ENCODE data around the gene GNG7. TPM values are rescaled to one million over a fixed set of nuclear protein-coding genes. Genes with fewer than 3 reads are reported as not detected.
"Not testable (repeated sequence)": the region's sequence is repeated elsewhere in the genome, so short reads cannot be mapped to it uniquely, and the experiment has no call there.

GNG7 gene
- total RNA-seq, 1 experiment from 2014 or later: 3.2 TPM

DNA sequence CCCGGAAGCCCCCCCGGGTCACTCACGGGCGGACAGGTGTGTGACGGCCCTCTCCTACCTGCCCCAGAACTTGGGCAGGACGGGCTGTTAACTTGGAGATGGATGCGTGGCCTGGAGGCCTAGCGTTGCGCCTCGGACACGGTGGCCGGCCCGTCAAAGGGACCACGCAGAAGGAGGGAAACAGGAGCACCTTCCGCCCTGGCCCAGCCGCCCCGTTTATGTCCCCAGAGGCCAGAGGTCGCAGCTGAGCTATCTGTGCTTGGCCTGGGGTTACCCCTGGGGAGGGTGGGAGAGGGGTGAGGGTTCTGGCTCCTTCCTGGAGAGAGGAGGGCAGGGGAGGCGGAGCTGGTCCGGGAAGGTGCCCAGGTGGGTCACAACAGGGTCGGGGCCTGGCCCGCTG lies 190.9 kb downstream of the GNG7 start:
- in situ Hi-C loops (cut with HindIII; ENCODE audit: low pct_unique_long_range_greater_than_20kb, low sequenced_read_pairs): no loop called here
- DNase-seq (ENCODE audit: low read depth, low spot score): no peak

DNA sequence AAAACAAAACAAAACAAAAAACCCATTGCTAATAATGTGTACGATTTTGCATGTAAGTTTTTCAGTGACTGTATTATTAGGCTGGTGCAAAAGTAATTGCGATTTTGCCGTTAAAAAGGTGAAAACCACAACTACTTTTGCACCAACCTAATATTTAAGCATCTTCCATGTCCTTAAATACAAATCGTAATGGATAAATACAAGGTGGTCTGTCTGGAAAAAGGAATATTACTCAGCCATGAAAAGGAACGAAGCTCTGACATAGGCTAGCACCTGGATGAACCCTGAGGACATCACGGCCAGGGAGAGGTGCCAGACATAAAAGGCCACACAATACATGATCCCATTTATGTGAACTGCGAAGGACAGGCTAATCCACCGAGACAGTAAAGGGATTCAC lies 193.4 kb downstream of the GNG7 start:
- DNase-seq (ENCODE audit: low read depth, low spot score): no peak
- in situ Hi-C loops (cut with HindIII; ENCODE audit: low pct_unique_long_range_greater_than_20kb, low sequenced_read_pairs): no loop called here

DNA sequence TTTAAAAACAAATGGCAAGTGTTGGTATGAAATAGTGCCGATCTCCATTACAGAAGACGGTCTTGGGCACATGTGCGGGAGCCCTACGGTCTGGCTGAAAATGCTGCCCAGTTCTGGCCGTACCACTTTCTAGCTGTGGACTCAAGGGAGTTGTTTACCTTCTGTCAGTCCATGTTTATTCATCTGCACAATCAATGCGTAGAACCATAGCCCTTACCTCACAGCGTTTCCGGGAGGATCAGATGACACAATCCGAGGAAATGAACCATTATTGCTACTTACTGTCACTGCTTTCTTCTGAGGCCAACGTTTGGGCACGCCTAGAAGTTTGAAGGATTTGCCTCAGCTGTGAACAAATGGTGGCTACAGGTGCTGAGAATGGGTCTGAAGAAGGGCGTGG lies 195.4 kb downstream of the GNG7 start:
- in situ Hi-C loops (cut with HindIII; ENCODE audit: low pct_unique_long_range_greater_than_20kb, low sequenced_read_pairs): no loop called here
- DNase-seq (ENCODE audit: low read depth, low spot score): peak; percentile 46

DNA sequence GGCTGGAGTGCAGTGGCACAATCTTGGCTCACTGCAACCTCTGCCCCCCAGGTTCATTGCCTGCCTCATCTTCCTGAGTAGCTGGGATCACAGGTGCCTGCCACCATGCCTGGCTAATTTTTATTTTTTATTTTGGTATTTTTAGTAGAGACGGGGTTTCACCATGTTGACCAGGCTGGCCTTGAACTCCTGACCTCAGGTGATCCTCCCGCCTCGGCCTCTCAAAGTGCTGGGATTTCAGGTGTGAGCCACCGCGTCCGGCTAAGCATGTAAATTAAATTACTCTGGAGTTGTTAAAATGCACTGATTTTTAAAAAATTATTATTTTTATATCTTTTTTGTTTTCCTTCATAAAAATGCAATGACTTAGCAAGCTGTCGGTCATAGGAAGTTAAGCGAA lies 195.8 kb downstream of the GNG7 start:
- in situ Hi-C loops (cut with HindIII; ENCODE audit: low pct_unique_long_range_greater_than_20kb, low sequenced_read_pairs); DNase-seq (ENCODE audit: low read depth, low spot score): not testable (repeated sequence)

DNA sequence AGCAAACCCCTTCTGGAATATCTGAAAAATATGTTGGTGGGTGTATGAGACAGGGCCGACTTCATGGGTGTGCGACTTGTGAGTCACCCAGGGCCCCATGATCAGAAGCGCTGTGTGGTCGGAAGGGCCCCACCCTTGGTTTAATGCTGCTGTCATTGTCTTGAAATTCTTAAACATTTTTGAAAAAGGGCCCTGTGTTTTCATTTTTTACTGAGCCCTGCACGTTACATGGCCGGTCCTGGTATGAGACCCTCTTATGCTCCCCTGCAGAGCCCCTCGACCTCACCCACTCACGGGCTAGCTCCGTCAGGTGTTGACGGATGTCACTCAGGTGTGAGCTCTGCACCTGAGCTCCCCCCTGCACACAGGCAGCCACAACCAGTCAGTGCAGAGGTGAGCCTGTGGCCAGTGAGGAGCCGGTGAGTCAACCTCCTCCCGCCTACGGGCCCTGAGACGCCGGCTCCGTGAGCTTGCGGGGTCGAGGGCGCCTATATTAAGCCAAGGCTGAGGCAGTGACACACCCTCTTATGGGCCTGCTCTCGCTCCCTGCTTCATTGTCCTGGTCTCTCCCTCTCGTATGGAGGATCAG lies 198.9 kb downstream of the GNG7 start:
- DNase-seq (ENCODE audit: low read depth, low spot score): no peak
- in situ Hi-C loops (cut with HindIII; ENCODE audit: low pct_unique_long_range_greater_than_20kb, low sequenced_read_pairs): no loop called here

DNA sequence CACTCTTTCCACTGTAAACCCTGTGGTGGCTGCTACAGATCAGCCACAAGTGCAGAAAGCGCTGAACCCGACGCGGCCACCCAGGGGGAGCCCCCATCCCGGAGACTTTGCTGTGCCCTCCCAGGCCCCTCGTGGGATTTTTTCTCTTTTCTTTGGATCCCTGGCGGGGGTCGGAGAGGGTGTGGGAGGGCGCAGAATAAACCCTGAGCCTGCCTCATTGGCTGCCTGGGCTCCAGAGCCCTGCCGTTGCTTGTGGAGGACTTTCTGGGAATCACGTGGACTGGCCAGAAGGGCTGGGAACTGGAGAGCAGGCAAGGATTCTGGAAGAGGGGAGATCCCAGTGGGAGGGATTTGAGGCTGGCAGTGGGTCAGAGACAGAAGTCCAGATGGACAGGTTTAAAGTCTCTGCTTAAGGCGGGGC lies 201.6 kb downstream of the GNG7 start:
- in situ Hi-C loops (cut with HindIII; ENCODE audit: low pct_unique_long_range_greater_than_20kb, low sequenced_read_pairs): no loop called here
- DNase-seq (ENCODE audit: low read depth, low spot score): no peak

DNA sequence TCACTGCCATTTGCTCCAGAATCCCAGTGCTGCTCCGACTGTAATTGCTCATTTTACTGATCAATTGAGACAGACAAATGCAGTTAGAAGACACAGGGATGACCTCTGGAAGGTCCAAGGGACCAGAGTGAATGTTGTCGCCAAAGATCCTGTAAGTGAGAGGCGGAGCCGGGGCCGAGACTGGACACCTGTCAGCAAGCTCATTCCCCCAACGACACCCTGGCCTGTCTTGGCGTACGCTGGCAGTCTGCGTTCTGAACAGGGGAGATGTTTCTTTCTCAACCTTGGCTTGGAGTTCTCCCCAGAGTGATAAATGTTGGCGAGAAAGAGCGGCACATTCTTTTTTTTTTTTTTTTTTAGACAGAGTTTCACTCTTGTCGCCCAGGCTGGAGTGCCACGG lies 202.3 kb downstream of the GNG7 start:
- in situ Hi-C loops (cut with HindIII; ENCODE audit: low pct_unique_long_range_greater_than_20kb, low sequenced_read_pairs): no loop called here
- DNase-seq (ENCODE audit: low read depth, low spot score): no peak

DNA sequence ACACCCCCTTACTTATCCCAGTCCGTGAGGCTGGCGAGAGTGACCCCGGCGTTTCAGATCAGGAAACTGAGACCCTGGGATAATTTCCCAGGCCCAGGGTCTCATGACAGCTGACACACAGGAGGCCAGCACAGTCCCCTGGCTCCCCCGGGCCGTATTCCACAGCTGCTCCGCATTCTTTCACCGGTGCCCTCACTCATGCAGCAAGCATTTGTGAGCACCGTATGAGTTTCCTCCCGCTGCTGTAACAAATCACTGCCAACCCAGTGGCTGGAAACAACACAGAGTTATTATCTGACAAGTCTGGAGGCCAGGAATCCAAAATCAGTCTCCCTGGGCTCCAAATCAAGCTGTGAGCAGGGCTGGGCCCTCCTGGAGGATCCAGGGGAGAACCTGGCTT lies 205.3 kb downstream of the GNG7 start:
- no peak for DNase-seq (ENCODE audit: low read depth, low spot score)
- in situ Hi-C loops (cut with HindIII; ENCODE audit: low pct_unique_long_range_greater_than_20kb, low sequenced_read_pairs): no loop called here

DNA sequence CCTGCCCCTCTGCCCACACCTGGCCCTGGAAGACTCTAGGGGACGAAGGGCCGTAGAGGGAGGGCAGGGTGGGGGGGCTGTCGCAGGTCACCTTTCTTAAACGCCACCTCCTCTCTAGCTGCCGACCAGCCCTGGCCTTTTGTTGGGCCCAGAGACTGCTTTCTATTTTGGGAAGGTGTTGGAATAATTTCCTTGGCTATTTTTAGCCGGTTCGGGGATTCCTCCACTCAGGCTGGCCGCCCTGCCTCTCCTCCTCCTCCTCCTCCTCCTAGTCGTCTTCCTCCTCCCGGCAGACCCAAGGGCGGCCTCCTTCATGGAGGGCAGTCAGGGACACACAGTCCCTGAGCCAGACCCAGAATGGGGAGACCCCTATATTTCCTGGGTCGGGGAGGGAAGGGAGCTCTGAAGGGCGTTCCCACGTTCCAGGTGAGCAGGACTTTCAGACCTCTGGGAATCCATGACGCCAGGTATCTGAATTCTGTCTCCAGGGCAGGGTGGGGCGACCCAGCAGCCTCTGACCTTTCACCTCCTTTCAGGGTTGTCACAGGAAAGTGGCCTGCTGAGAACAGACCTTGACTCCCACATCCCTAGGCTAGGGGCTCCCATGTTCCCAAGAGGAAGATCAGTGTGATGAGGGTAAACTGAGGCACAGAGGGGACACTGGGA lies 206.7 kb downstream of the GNG7 start:
- DNase-seq (ENCODE audit: low read depth, low spot score): no peak

DNA sequence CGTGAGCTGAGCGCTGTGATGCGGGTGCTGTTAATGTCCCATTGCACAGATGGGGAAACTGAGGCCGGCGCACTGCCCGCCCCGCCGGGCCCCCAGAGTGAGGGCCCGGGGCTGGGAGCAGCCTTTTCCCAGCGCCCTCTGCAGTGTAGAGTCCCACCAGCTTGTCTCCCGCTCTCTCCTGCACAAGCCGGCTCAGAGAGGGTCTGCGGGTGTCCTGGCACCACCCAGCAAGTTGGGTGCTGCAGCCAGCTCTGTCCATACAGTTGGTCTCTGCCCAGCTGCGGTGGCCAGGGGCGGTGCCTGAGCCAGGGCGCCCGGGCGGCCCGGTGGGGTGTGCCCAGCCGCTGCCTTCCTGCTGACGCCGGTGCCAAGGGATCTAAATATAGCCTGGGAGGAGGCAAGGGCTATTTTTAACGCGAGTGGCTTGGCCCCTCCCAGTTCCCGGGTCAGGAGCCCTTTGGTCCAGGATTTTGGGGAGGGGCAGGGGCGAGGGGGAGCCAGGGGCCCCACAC lies 207.3 kb downstream of the GNG7 start:
- DNase-seq (ENCODE audit: low read depth, low spot score): peak; percentile 68
- in situ Hi-C loops (cut with HindIII; ENCODE audit: low pct_unique_long_range_greater_than_20kb, low sequenced_read_pairs): no loop called here

More for the DNA sequence above, 206.7 kb downstream of the GNG7 start:
- in situ Hi-C loops (cut with HindIII; ENCODE audit: low pct_unique_long_range_greater_than_20kb, low sequenced_read_pairs): no loop called here

DNA sequence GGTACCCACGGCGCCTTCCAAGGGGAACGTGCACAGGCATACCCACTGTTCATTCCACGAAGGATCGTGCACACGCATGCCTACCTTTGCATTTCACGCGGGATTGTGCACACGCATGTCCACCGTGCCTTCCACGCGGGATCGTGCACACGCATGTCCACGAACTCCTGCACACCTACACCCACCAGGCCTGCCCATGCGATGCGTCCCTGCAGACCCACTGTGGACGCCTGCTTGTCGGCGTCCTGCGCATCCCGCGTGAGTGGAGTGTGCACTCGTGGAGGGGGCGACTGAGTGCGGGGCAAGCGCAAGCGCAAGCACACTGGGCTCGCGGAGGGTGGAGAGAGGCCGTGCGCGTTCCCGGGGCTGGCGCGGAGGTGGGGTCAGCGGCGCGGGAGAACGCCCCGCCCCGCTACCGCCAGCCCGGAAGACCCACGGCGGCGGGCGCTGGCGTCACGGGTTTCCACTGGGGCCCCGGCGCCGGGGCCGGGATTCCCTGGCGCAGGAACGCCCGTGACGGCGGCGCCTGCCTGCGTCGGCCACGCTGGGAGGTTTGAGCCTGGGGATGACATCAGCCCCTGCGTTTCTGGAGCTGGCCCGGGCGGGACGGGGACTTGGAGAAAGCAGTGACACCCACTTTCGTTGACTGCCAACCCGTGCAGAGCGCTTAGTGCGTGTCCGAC lies 207.9 kb downstream of the GNG7 start:
- DNase-seq (ENCODE audit: low read depth, low spot score): peak; percentile 60
- in situ Hi-C loops (cut with HindIII; ENCODE audit: low pct_unique_long_range_greater_than_20kb, low sequenced_read_pairs): no loop called here

DNA sequence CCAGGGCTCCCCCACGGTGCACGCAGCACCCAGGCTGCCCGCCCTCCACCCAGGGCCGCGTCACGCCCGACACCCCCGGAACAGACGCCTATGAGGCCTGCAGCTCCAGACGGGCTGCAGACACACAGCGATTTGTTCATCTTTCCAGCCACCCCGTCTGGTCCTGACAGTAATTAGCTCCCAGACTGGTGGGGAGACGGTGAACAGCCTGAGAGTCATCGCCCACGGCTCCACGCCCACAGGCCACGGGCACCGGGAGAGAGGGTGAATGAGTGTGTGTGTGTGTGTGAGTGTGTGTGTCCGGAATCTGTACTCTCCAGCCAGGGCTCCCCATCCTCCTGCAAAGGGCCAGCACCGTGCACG lies 208.4 kb downstream of the GNG7 start:
- in situ Hi-C loops (cut with HindIII; ENCODE audit: low pct_unique_long_range_greater_than_20kb, low sequenced_read_pairs): no loop called here
- no peak for DNase-seq (ENCODE audit: low read depth, low spot score)

DNA sequence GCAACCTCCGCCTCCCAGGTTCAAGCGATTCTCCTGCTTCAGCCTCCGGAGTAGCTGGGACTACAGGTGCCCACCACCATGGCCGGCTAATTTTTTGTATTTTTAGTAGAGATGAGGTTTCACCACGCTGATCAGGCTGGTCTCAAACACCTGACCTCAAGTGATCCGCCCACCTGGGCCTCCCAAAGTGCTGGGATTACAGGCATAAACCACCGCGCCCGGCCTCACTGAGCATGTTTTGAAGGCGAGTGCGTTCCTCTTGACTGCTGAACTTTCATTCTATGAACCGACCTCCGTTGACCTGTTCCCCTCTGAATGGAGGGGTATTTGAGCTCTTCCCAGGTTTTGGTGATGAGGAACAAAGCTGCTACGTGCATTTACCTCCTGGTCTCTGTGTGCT lies 209.0 kb downstream of the GNG7 start:
- in situ Hi-C loops (cut with HindIII; ENCODE audit: low pct_unique_long_range_greater_than_20kb, low sequenced_read_pairs); DNase-seq (ENCODE audit: low read depth, low spot score): not testable (repeated sequence)

DNA sequence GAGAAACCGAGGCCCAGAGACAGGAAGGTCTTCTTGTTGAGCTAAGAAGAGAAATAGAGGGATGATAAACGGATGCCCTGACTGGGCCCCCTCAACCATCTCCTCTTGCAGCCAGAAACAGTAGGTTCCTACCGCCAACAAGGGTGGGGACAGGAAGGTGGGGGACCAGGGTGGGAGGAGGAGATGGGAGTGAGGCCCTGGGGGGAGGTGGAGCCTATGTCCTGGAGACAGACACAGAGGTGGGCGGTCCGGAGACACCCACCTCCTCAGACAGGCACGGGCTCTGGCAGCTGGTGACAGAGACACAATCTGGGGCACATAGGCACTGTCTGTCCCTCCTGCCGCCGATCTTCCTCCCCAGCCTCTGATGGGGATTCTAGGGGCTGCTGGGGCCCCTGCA lies 209.6 kb downstream of the GNG7 start:
- DNase-seq (ENCODE audit: low read depth, low spot score): no peak
- in situ Hi-C loops (cut with HindIII; ENCODE audit: low pct_unique_long_range_greater_than_20kb, low sequenced_read_pairs): no loop called here

DNA sequence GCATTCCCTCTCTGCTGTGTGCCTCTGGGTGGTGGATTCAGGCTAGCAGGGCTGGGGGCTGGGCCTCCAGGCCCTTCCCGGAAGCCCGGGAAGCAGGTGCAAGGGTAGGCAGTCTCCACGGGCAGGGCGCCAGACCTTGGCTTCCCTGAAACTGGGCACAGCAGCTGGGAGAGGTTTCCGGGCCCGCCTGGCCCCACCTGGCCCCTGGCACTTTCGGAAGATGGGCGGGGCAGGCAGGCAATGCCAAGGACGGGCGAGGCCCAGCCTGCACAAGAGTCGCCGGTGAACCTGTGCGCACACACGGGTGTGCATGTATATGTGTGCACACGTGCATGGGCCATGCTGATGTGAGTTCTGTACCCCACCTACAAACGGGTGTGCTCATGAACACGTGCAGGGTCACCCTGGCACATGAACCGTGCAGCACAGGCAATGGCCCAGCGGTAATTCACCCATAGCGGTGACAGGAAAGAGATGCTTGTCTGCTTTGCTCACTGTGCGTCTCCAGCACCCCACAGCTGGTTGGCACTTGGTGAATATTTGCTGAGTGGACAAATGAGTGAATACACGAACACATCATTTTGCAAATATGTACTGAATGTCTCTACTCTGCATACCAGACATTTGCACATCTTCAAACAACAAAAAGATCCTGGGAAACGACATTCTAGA lies 211.2 kb downstream of the GNG7 start:
- DNase-seq (ENCODE audit: low read depth, low spot score): no peak
- in situ Hi-C loops (cut with HindIII; ENCODE audit: low pct_unique_long_range_greater_than_20kb, low sequenced_read_pairs): no loop called here

DNA sequence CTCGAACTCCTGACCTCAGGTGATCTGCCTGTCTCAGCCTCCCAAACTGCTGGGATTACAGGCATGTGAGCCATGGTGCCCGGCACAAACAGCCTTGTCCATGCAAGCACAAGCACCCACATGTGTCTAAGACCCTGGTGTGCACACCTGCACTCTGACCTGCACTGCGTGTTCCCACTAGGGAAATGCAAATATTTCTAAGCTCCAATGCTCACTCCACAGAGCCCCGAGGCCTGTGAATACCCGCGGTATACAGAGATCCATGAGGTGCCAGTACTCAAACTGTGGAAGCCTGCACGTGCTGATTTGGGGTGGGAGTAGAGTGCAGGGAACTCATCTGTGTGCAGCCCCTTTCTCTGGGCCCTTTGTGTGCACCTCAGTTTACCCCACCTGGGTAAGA lies 211.8 kb downstream of the GNG7 start:
- no peak for DNase-seq (ENCODE audit: low read depth, low spot score)
- in situ Hi-C loops (cut with HindIII; ENCODE audit: low pct_unique_long_range_greater_than_20kb, low sequenced_read_pairs): no loop called here

DNA sequence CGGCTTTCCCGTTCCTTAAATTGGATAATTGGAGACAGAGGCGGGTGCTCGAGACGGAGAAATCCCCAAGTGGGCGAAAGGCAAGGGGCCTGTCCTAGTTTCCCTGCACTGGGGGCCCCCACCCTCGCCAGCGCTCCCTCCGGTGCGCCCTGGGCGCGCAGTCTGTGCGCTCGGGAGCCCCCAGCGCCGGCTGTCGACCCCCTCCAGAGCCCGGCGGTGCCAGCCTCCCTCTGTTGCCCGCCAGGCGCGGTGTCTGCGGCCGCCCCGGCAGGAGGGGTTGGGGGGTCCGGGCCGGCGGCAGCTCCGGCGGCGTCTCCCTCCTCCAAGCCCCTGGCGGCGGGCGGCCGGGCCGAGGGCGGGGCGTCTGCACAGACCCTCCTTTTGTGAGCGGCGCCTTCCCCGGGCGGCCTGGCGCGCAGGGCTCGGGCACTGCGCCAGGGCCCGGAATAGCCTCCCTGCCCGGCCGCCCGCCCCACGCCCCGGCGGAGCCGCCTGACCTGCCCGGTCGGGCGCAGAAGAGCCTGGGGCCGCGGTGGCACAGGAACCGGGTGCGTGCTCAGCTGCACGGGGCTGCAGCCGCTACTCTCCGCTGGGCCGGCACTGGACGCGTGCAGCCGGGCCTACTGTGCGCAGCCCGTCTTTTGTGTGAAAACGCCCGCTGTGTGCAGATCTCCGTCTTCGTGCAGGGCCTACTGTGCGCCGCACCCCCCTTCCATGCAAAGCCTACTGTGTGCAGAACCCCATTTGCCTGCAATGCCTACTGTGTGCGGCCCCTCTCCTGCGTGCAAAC lies 213.4 kb downstream of the GNG7 start:
- peak; percentile 68 for DNase-seq (ENCODE audit: low read depth, low spot score)
- in situ Hi-C loops (cut with HindIII; ENCODE audit: low pct_unique_long_range_greater_than_20kb, low sequenced_read_pairs): no loop called here

Data from SK-MEL-5 (cell line).